HFF-Myc (cell line): ENCODE data around the gene CD79B.
"Not testable (repeated sequence)": the region's sequence is repeated elsewhere in the genome, so short reads cannot be mapped to it uniquely, and the experiment has no call there.

Experiments used
- DNase-seq: peaks from one replicate; pipeline ENCODE4 v3.0.0-alpha.2; 2011; ENCODE audit warnings: low read depth; ENCODE audit errors: extremely low read depth
- H3K4me3 ChIP-seq: replicated peaks from 2 replicates; pipeline ENCODE4 v1.5.1; 2011; ENCODE audit warnings: low read depth, mild to moderate bottlenecking, control low read depth, low read length
- TF ChIP-seq, protein P1 (sequence below): IDR thresholded peaks from 2 replicates; pipeline ENCODE4 v1.5.1; 2012; ENCODE audit warnings: mild to moderate bottlenecking, low read depth, low read length, control low read depth; ENCODE audit errors: missing control alignments

The CD79B gene

GRCh38 chr17:63927464-63928171 lies 4.5 kb downstream of the CD79B start:
- TF ChIP-seq, protein P1, sequence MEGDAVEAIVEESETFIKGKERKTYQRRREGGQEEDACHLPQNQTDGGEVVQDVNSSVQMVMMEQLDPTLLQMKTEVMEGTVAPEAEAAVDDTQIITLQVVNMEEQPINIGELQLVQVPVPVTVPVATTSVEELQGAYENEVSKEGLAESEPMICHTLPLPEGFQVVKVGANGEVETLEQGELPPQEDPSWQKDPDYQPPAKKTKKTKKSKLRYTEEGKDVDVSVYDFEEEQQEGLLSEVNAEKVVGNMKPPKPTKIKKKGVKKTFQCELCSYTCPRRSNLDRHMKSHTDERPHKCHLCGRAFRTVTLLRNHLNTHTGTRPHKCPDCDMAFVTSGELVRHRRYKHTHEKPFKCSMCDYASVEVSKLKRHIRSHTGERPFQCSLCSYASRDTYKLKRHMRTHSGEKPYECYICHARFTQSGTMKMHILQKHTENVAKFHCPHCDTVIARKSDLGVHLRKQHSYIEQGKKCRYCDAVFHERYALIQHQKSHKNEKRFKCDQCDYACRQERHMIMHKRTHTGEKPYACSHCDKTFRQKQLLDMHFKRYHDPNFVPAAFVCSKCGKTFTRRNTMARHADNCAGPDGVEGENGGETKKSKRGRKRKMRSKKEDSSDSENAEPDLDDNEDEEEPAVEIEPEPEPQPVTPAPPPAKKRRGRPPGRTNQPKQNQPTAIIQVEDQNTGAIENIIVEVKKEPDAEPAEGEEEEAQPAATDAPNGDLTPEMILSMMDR, result no peak
- no peak overlapping the region for H3K4me3 ChIP-seq
- no peak for DNase-seq

DNA sequence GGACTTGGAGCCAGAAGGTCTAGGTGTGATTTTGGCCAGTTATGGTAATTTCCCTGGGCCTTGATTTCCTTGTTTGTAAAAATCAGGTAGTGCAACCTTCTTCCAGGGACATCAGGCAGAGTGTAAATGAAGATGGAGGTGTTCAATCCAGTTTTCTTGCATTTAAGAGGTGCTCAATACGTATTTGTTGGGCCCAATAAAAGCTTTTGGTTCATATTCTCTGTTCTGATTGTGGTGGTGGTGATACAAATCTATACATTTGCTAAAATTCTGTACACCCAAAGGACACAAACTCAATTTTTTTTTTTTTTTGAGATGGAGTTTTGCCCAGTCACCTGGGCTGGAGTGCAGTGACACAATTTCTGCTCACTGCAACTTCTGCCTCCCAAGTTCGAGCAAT lies 6.0 kb downstream of the CD79B start:
- TF ChIP-seq, protein P1, result no peak
- DNase-seq, result no peak

GRCh38 chr17:63925615-63926014 lies 6.5 kb downstream of the CD79B start:
- DNase-seq, result no peak
- no peak overlapping the region for H3K4me3 ChIP-seq

More for the DNA sequence above, 6.0 kb downstream of the CD79B start:
- H3K4me3 ChIP-seq, result no peak overlapping the region

DNA sequence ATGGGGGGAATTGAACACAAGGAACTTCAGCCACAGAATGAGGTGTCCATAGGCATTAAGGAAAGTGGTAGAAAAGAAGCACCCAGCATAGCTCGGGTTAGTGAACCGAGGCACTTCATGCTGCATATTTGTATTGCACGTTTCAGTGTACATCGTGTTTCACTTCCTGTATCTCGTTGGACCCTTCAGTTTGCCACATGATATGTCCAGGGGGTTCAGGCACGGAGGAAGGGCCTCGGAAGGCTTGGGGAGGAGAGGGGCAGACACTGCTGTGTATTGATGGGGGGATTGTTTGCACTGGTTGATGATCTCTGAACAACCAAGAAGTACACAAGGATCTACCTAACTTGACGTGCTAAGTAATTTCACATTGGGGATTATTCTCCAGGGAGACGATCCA lies 9.7 kb downstream of the CD79B start:
- DNase-seq, H3K4me3 ChIP-seq: not testable (repeated sequence)

More at GRCh38 chr17:63925615-63926014, 6.5 kb downstream of the CD79B start:
- TF ChIP-seq, protein P1, result no peak

DNA sequence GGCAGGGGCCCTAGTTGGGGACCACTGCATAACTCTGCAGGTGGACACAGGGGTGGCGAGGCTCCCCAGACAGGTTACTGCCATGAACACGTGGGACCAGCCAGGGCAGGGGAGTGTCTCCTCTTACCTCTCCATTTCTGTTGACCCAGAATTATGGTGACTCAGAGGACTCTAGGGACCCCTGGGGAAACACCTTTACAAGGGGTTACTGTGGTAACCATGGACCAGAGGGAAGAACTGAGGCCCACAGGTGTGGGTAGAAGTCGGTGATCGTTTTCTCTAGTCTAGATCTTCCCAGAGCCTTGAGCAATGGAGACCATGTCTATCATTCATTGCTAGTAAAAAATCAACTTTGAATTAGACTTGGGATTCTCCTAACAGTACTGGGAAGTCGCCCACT lies 11.4 kb downstream of the CD79B start:
- H3K4me3 ChIP-seq, DNase-seq: not testable (repeated sequence)

DNA sequence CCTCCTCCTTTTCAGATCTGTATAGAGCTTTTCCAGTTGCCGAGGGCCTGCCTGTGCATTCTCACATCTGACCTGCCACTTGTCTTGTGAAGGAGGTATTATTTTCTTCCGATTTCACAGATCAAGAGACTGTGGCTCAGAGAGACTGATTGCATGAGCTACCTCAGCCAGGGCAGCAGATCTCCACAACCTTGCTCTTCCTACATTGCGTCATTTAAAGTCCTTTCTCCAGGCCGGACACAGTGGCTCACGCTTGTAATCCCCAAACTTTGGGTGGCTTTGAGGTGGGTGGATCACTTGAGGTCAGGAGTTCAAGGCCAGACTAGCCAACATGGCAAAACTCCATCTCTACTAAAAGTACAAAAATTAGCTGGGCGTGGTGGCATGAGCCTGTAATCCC lies 12.1 kb downstream of the CD79B start:
- not testable (repeated sequence) for DNase-seq, H3K4me3 ChIP-seq

DNA sequence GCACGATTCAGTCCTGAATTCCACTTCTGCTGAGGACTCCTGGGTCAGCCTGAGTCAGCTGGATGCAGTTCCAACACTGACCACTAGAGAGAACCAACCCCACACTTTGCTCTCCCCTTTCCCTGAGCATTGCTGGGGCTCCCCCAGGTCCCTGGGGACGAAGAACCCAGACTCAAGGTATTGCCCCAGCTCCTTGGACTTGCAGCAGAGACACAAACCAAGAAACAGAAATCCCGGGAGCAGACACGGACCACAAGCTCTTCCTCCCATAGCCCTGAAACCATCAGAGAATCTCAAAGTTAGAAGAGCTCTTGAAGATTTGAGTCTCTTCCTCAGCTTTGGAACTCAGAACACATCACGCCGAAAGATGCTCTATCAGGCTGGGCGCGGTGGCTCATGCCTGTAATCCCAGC lies 12.8 kb downstream of the CD79B start:
- DNase-seq, result peak; percentile 20
- H3K4me3 ChIP-seq, result no peak overlapping the region
- TF ChIP-seq, protein P1, result peak; percentile 90

DNA sequence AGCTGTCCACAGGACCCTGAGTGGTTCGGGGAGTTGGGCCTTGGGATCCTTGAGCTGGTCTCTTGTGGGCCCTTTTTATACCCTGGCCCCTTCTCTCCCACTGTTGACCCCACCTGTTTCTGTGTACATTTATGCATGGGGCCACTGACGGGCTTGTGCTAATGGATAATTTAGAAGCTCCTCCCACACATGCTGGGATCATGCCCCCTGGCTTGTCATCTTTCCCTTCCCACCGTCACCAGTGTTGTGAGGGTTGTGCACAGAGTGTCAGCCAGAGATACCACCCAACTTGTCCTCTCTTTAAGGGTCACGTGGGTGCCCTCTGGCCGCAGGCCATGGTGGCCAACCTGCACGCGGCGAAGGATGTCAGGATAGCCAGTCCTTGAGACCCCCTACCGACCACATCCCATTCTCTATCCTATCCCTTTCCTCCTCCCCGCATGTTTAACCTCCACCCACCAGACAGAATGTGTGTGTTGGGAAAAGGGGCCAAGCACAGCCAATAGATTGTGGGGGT lies 13.3 kb downstream of the CD79B start, which contains the start of gene GH1:
Gene GH1 (minus strand): TSS at position 51 of the 517 bp plus-strand sequence. CDS start 63 bp downstream, outside the sequence.
- not testable (repeated sequence) for DNase-seq, H3K4me3 ChIP-seq

DNA sequence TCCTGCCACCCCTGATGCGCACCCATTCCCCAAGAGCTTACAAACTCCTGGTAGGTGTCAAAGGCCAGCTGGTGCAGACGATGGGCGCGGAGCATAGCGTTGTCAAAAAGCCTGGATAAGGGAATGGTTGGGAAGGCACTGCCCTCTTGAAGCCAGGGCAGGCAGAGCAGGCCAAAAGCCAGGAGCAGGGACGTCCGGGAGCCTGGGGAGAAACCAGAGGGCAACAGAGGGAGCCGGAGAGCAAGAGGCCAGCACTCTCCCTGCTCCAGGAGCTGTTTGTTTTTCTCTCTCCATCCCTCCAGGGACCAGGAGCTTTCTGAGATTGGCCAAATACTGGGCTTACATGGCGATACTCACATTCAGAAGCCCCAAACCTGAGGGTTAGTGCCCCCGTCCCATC lies 13.8 kb downstream of the CD79B start:
- no peak for DNase-seq
- no peak overlapping the region for H3K4me3 ChIP-seq
- TF ChIP-seq, protein P1, result no peak
